HG02870 (cell line): Measurements from ENCODE around the gene PCF11.
"Not testable (repeated sequence)": the region's sequence is repeated elsewhere in the genome, so short reads cannot be mapped to it uniquely, and the experiment has no call there.

Source experiments
- ATAC-seq: cut with Tn5 transposase; IDR thresholded peaks from one replicate; pipeline ENCODE4 v1.9.1; 2021; ENCODE audit warnings: mild to moderate bottlenecking, moderate library complexity; ENCODE audit not compliant: unreplicated experiment

The PCF11 gene

GRCh38 chr11:83187465-83187864 is 30.5 kb downstream of the PCF11 start:
- ATAC-seq, result no peak

DNA sequence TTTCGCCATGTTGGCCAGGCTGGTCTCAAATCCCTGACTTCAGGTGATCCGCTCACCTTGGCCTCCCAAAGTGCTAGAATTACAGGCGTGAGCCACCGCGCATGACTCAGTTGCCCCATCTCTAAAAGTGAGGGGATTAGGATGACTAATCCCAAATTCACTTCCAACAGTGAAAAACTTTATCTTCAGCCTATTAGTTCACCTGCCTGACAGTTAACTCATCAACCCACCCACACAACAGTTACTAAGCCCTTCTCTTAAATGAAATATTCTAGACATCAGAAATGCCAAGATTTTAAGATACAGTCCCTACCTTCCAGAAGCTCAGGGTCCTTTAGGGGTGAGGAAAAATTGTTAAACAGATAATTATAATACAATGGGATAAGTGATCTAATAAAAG is 34.6 kb downstream of the PCF11 start:
- no peak for ATAC-seq

DNA sequence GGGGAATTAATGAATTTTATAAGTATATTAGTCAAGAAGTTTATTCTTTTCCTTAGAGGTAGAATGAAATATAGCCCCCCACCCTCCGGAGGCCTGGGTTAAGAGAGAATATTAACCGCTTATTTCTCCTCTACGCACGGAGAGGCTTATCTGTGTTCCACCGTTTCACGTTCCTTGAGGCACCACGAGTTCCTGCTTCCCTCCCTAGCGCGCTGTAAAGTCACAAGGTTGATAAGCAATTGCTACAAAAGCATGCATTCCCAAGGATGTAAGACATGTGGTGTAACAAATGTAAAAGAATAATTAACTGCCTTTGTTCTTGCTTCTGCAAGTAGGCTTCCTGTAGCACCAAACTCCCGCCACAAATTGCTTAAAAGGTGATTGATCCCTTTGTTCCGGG is 35.1 kb downstream of the PCF11 start:
- no peak for ATAC-seq

DNA sequence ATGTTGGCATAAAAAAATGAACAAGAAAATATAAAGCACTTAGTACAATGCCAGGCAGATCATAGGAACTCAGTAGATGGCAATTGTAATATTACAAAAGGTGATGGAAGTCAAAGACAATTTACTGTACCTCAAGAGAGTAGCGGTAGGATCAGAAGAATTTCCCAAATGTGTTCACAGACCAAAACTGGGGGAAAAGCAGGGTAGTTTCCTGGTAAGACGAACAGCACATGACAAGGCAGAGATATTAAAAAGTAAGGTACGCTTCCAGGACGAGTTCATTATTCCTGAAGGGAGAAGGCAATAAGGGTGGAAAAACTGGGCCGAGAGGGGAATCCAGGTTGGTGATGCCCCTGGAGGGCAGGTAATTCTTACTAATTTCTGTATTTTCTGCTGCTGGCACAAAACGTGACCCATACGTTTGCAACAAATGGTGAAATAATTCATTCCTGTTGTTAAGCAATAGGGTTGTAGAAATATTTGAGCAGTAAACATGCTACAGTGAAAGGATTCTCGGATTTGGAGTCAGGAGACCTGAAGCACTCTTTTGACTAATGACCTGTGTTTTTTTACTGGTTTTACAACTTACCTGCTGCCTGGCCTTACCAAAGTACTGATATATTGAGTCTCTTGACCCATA is 35.8 kb downstream of the PCF11 start:
- ATAC-seq, result no peak

DNA sequence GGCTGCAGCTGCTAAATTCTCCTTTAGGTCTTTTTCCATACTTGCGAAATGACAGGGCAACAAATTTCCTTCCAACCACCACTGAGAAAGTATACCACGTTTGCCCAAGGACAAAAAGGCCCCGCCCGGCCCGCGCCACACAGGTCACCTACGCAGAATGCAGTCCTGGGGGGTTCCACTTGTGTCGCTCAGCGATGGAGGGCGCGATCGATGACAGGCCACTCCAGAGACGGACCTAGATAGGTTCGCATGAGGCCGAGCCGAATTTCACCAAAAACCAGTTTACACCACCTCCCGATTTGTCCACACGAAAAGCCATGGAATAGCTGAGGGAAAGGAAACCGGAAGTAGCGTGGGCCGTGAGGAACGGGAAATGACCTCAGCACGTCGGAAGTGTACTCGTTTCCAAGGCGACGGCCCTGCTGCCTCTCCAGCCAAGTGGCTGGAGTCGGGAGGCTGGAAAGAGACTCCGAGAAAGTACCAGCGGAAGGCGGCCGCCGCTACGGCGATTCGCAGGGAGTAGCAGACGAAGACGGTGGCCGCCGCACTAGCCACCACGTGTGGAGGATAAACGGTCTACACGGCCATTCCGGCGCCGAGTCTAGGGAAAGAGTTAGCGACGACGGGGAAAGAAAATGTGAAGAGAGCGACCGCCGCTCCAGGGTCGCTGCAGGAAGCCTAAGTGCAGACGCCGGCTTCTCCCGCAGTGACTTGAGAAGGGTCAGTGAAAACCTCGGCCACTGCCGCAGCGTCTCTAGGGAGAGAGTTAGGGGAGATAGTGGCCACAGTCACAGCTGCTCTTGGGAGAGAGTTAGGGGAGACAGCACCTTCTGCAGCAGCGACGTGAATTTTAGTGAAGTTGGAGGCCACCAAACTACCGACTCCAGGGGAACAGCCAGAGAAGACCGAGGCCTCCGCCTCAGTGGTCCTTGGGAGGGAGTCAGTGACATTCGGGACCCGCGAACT is 36.7 kb downstream of the PCF11 start, which contains the start of gene ANKRD42:
Gene ANKRD42 (plus strand): TSS at position 398 of the 966 bp plus-strand sequence. CDS start 959 bp downstream, outside the sequence.
- peak; percentile 92 for ATAC-seq

DNA sequence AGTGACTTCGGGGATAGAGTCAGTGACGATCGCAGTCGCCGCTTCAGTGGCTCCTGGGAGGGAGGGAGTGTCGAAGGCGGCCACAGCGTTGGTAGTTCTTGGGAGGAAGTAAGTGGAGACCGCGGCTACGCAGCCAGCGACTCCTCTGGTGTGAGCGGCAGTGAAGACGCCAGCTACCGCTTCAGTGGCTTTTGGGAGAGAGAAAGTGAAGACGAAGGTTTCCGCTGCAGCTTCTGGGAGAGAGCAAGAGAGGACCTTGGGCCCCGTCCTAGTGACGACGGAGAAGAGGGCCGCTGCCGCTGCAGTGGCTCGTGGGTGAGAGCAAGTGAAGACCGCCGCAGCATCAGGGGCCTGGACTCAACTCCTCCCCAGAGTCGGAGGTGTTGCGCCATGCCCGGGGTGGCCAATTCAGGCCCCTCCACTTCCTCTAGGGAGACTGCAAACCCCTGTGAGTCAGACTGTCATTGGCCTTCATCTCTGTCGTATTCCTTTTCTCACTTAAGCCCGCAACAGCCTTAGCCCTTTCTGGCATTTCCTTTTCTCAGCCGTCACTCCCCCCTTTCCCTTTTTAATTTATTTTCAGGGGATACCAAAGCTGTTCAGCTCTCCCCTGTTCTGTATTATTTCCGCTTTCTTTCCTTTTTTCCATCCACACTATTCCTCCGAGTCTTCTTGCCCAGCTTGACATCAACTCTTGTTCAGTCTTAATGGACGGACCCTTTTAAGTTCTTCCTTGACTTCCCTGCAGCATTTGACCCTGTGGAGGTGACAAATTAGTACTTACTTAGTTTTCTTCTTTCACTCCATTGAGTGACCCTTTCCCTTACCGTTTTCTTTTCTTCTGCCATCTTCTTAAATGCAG is 37.6 kb downstream of the PCF11 start:
- ATAC-seq, result peak; percentile 52

- ATAC-seq, result no peak
Observed at GRCh38 chr11:83195143-83195466, 38.2 kb downstream of the PCF11 start.

DNA sequence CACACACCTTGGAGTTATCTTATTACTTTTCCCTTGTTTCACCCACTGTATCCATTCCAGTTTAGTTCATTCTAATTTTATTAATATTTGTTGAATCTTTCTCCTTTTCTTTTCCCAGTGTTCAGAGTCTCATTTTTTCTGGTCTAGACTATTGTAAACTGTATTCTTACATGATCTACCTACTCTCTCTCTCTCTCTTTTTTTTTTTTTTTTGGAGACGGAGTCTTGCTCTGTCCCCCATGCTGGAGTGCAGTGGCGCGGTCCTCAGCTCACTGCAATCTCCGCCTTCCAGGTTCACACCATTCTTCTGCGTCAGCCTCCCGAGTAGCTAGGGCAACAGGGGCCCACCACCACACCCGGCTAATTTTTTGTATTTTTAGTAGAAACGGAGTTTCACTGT is 38.7 kb downstream of the PCF11 start:
- no peak for ATAC-seq

DNA sequence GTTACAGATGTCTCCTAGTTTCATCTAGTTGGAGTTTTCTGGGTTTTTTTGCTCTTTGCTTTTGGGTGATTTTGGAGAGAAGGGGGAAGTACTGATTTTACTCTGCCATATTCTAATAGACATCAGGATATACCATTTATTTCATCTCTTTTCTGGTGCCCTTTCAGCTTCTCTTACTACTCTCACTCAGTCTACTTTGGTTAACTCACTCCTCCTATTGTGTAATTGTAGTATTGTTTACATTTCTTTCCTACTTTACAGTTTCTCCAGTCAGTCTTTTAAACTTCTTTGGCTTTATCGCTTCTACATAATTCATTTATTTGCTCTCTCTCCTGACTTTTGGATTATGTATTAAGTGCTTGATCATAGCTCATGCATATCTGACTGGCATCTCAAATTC is 43.1 kb downstream of the PCF11 start:
- no peak for ATAC-seq

GRCh38 chr11:83205608-83206185 is 48.8 kb downstream of the PCF11 start:
- ATAC-seq, result no peak

GRCh38 chr11:83206221-83206620 is 49.3 kb downstream of the PCF11 start:
- ATAC-seq, result no peak

GRCh38 chr11:83206771-83207382 is 49.9 kb downstream of the PCF11 start:
- ATAC-seq, result not testable (repeated sequence)

DNA sequence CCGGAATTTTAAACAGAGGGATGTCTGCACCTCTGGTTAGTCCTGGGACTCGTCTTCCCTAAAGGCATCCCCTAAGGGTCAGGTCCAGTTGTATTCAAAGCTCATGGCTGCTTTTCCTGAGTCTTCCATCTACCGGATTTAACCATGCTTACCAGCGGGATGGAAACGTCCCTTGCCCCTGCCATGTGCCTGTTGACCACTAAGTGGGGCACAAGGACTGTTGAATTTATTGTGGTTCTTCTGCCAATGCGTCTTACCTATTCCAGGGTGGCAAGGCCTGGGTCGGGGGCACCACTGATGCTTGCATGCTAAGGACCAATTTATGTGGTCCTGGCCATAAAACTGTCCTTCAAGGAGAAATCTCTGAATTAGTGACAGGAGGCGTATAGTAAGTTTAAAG is 62.2 kb downstream of the PCF11 start:
- no peak for ATAC-seq

GRCh38 chr11:83220260-83220659 is 63.3 kb downstream of the PCF11 start:
- ATAC-seq, result no peak

- ATAC-seq, result no peak
Observed at GRCh38 chr11:83221694-83222093, 64.8 kb downstream of the PCF11 start.

- ATAC-seq, result no peak
Observed at GRCh38 chr11:83222499-83222898, 65.6 kb downstream of the PCF11 start.

GRCh38 chr11:83223457-83223856 is 66.5 kb downstream of the PCF11 start:
- ATAC-seq, result no peak

- no peak for ATAC-seq
Observed at GRCh38 chr11:83235825-83236224, 78.9 kb downstream of the PCF11 start.
